GM12801 (cell line): ENCODE measurements around the gene CDC45.

ENCODE experiments used
- CTCF ChIP-seq: IDR thresholded peaks from one replicate; pipeline ENCODE4 v1.5.1; 2011; ENCODE audit warnings: control low read depth; ENCODE audit not compliant: insufficient read length; ENCODE audit errors: extremely low read depth

Gene CDC45

DNA sequence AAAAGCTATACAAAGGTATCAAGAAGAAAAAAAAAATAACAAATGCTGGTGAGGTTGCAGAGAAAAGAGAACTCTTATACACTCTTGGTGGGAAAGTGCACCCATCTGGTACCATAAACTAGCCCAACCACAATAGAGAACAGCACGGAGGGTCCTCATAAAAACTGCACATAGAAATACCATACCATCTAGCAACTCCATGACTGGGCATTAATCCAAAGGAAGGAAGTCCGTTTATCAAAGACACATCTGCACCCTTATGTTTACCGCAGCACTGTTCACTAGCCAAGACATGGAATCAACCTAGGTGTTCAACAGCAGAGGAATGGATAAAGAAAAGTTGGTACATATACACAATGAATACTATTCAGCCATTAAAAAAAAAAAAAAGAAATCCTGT lies 55.3 kb downstream of the CDC45 start:
- TF ChIP-seq CTCF, result no peak

- no peak for TF ChIP-seq CTCF
These were observed 56.8 kb downstream of the CDC45 start for GRCh38 chr22:19536564-19536963.

- no peak for TF ChIP-seq CTCF
These were observed 58.3 kb downstream of the CDC45 start for GRCh38 chr22:19537941-19538488.

GRCh38 chr22:19540394-19540793 lies 60.7 kb downstream of the CDC45 start:
- TF ChIP-seq CTCF, result no peak

DNA sequence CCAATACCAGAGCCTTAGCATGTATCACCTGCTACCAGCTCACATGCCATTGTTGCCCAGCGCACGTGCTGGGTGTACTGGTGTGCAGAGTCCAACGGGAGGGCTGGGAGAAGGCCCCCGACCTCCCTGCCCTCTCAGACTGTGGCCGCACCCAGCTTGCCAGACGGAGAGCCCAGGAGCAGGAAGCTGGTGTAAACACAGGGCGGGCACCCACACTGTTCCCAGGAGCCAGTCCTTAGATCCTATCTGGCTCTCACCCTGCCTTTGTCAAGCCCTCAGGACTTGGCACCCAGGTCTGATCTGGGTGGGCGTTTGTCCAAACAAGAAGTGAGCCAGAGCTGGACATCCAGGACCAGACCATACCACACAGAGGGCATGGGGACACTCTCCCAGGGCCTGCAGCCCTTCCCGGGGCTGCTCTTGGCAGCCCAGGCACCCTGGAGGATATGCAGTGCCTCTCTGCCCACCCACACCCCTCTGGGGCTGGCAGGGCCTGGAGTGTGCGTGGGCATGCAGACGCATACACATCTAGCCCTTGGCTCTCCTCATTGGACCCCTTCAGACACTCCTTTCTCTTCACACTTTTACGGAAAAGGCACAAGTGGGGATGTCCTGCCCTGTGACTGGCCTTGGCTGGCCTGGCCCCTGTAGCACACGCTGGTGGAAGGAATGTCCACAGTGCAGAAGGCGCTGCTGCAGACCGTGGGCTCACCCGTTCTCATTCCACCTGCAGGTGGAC lies 64.4 kb downstream of the CDC45 start:
- TF ChIP-seq CTCF, result no peak

GRCh38 chr22:19545935-19546207 lies 66.2 kb downstream of the CDC45 start:
- TF ChIP-seq CTCF, result no peak

GRCh38 chr22:19546680-19547079 lies 67.0 kb downstream of the CDC45 start:
- no peak for TF ChIP-seq CTCF
